Fibroblast of lung (primary cell): ENCODE measurements around the gene MAPKAPK2. TPM values are rescaled to one million over a fixed set of nuclear protein-coding genes. Genes with fewer than 3 reads are reported as not detected.

Experiments used
- DNase-seq, 2 donors: peaks; one replicate each; pipeline versions ENCODE4 v3.0.0 to v3.0.0-alpha.2; 2010; ENCODE audit warnings: low read depth in 2 of 2
- H2AFZ ChIP-seq: 2 replicates; pipeline ENCODE4 v1.5.1; 2012; ENCODE audit warnings: low read length, control low read depth, inconsistent platforms
- H3K27ac ChIP-seq: 2 replicates; pipeline ENCODE4 v1.5.1; 2011; ENCODE audit warnings: low read length, control low read depth; ENCODE audit not compliant: insufficient read depth
- H3K27me3 ChIP-seq: 2 replicates; pipeline ENCODE4 v1.5.1; 2011; ENCODE audit warnings: mild to moderate bottlenecking, low read length; ENCODE audit not compliant: control insufficient read depth, insufficient read depth
- H3K36me3 ChIP-seq: 2 replicates; pipeline ENCODE4 v1.5.1; 2011; ENCODE audit warnings: low read length; ENCODE audit not compliant: control insufficient read depth, insufficient read depth
- H3K4me1 ChIP-seq: 2 replicates; pipeline ENCODE4 v1.5.1; 2011; ENCODE audit warnings: low read length; ENCODE audit not compliant: control insufficient read depth, insufficient read depth; ENCODE audit errors: extremely low read depth
- H3K4me2 ChIP-seq: 2 replicates; pipeline ENCODE4 v1.5.1; 2011; ENCODE audit warnings: low read length, control low read depth; ENCODE audit not compliant: insufficient read depth; ENCODE audit errors: extremely low read depth
- H3K4me3 ChIP-seq, 4 experiments: fragments of 200-600 bp in 1 of 4; sonication (generic) in 1 of 4; replicated peaks in 1 of 4; 2 replicates each; pipeline ENCODE4 v1.5.1; 2011 to 2016; ENCODE audit warnings: low read length in 4 of 4, low read depth in 3 of 4, mild to moderate bottlenecking in 3 of 4, control low read depth in 2 of 4, inconsistent platforms in 1 of 4, mixed read lengths in 1 of 4; ENCODE audit not compliant: insufficient read depth in 1 of 4; ENCODE audit errors: control extremely low read depth in 1 of 4
- H3K79me2 ChIP-seq: 2 replicates; pipeline ENCODE4 v1.5.1; 2012; ENCODE audit warnings: mild to moderate bottlenecking, low read length, inconsistent platforms; ENCODE audit not compliant: control insufficient read depth, insufficient read depth
- H3K9ac ChIP-seq: 2 replicates; pipeline ENCODE4 v1.5.1; 2011; ENCODE audit warnings: mild to moderate bottlenecking, low read length, control low read depth; ENCODE audit not compliant: insufficient read depth
- H3K9me3 ChIP-seq: 2 replicates; pipeline ENCODE4 v1.5.1; 2012; ENCODE audit warnings: low read depth, low read length; ENCODE audit not compliant: control insufficient read depth, insufficient read depth
- H4K20me1 ChIP-seq: 2 replicates; pipeline ENCODE4 v1.5.1; 2011; ENCODE audit warnings: low read length; ENCODE audit not compliant: control insufficient read depth, insufficient read depth; ENCODE audit errors: extremely low read depth
- CTCF ChIP-seq, 2 donors: IDR thresholded peaks in 1 of 2; conservative IDR thresholded peaks in 1 of 2; 1 replicate in 1 of 2; 2 replicates in 1 of 2; pipeline ENCODE4 v1.5.1; 2011 to 2012; ENCODE audit warnings: low read length in 2 of 2, control low read depth in 1 of 2, inconsistent platforms in 1 of 2, low read depth in 1 of 2, mild to moderate bottlenecking in 1 of 2
- EZH2 ChIP-seq: IDR thresholded peaks from 2 replicates; pipeline ENCODE4 v1.5.1; 2012; ENCODE audit warnings: low read length, control low read depth, mild to moderate bottlenecking; ENCODE audit errors: missing control alignments
- polyA plus RNA-seq, 2 donors: library from polyadenylated mRNA; depleted of rRNA in 1 of 2; stranded (reverse) in 1 of 2; unstranded in 1 of 2; fragments of >200 nt; gene quantifications; 2 replicates each; pipeline ENCODE4 v1.2.1, GENCODE V29; 2011 to 2012; ENCODE audit warnings: missing spikeins in 1 of 2
- total RNA-seq: library from RNA; depleted of rRNA; stranded (reverse); fragments of >200 nt; gene quantifications from 2 replicates; pipeline ENCODE4 v1.2.1, GENCODE V29; 2014

The MAPKAPK2 gene
- total and polyA plus RNA-seq, 2 donors (not counting 1 experiment from before 2014, with no cell fraction given) = 51.9 to 85.7 TPM

GRCh38 chr1:206662396-206663092 lies 22.2 kb upstream of the MAPKAPK2 start:
- DNase-seq = no peak
- no peak overlapping the region for H2AFZ ChIP-seq
- H3K27me3 ChIP-seq = peaks cover 5% of the 10 kb centered on the region
- H3K27ac ChIP-seq = no peak overlapping the region
- no peak overlapping the region for H3K4me2 ChIP-seq
- no peaks in the 10 kb centered on the region for H3K36me3 ChIP-seq
- H3K4me1 ChIP-seq = no peaks in the 10 kb centered on the region
- H3K9me3 ChIP-seq = no peaks in the 10 kb centered on the region
- H3K9ac ChIP-seq = no peak overlapping the region
- TF ChIP-seq CTCF (conservative IDR thresholded peaks at IDR 0.05 in 1 of 2, IDR thresholded peaks at IDR 0.05 in 1 of 2; ENCODE audit: low read depth in 1 of 2, low read length in 2 of 2) (no peak), EZH2 (no peak)
- H4K20me1 ChIP-seq = no peaks in the 10 kb centered on the region
- H3K4me3 ChIP-seq = no peak overlapping the region
- H3K79me2 ChIP-seq = no peaks in the 10 kb centered on the region

- Histone ChIP-seq H3K4me3 (no peak overlapping the region), H4K20me1 (no peaks in the 10 kb centered on the region), H2AFZ (no peak overlapping the region), H3K4me2 (no peak overlapping the region), H3K36me3 (no peaks in the 10 kb centered on the region), H3K79me2 (no peaks in the 10 kb centered on the region), H3K9me3 (no peaks in the 10 kb centered on the region), H3K4me1 (no peaks in the 10 kb centered on the region), H3K27me3 (peaks cover 5% of the 10 kb centered on the region), H3K27ac (no peak overlapping the region), H3K9ac (no peak overlapping the region)
- TF ChIP-seq EZH2 (no peak), CTCF (conservative IDR thresholded peaks at IDR 0.05 in 1 of 2, IDR thresholded peaks at IDR 0.05 in 1 of 2; ENCODE audit: low read depth in 1 of 2, low read length in 2 of 2) (no peak)
- DNase-seq = no peak
These were observed 21.3 kb upstream of the MAPKAPK2 start for GRCh38 chr1:206663362-206663761.

GRCh38 chr1:206663832-206664652 lies 20.7 kb upstream of the MAPKAPK2 start:
- Histone ChIP-seq H2AFZ (no peak overlapping the region), H3K9me3 (no peaks in the 10 kb centered on the region), H3K36me3 (no peaks in the 10 kb centered on the region), H3K27ac (no peak overlapping the region), H3K4me1 (no peaks in the 10 kb centered on the region), H3K27me3 (peaks cover 8% of the 10 kb centered on the region), H3K4me2 (peak overlapping the region; percentile 54), H3K79me2 (no peaks in the 10 kb centered on the region), H4K20me1 (no peaks in the 10 kb centered on the region), H3K9ac (no peak overlapping the region), H3K4me3 (peak overlapping the region in 1 of 4 experiments; percentile 8)
- TF ChIP-seq CTCF (conservative IDR thresholded peaks at IDR 0.05 in 1 of 2, IDR thresholded peaks at IDR 0.05 in 1 of 2; ENCODE audit: low read depth in 1 of 2, low read length in 2 of 2) = peak; percentile 77 to 81
- peak; percentile 54 for TF ChIP-seq EZH2
- DNase-seq = peak; percentile 42 to 75
